Astrocyte of the hippocampus (primary cell): ENCODE data around the gene FKBP4.

Source experiments
- DNase-seq: peaks from one replicate; pipeline ENCODE4 v3.0.0; 2011; ENCODE audit warnings: low read depth, low spot score

FKBP4 gene

DNA sequence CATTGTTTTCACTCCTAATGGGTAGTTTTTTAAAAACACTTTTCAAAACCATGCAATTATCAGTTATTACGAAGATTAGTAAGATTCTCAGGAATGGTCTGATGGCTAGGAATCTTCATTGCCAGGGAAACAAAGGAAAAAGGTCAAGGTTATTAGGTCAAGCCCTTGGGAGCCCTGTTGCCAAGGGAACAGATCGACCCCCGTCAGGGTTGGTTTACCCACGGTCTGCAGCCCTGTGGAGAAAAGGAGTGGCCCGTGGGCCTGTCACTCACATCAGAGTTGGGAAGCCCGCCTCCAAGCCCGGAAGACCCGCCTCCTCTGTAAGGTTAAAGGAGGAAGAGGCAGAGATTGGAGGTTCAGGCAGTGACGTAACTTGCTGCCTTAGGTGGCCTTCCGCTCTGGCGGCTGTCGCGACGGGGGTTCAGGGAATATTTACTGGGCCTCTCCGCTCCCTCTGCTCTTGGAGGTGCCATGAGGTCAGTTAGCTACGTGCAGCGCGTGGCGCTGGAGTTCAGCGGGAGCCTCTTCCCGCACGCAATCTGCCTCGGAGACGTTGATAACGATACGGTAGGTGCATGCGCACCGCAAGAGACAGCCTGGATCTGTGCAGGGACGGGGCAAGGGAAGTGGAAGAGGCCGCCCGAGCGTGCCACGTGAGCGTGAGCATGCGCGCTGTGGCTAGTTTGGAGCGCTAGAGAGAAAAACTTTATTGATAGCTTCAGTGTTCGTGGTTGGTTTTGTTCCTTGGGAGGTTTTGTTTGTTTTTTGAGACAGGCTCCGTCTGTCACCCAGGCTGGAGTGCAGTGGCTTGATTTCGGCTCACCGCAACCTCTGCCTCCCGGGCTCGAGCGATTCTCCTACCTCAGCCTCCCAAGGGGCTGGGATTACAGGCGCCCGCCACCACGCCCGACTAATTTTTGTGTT, 17.8 kb downstream of the FKBP4 start, which contains the start of gene ITFG2:
Gene ITFG2, plus strand, starts transcription at position 379 of the 924 bp plus-strand sequence. Its CDS starts 93 bp downstream, at position 472.
- peak; percentile 99 for DNase-seq

DNA sequence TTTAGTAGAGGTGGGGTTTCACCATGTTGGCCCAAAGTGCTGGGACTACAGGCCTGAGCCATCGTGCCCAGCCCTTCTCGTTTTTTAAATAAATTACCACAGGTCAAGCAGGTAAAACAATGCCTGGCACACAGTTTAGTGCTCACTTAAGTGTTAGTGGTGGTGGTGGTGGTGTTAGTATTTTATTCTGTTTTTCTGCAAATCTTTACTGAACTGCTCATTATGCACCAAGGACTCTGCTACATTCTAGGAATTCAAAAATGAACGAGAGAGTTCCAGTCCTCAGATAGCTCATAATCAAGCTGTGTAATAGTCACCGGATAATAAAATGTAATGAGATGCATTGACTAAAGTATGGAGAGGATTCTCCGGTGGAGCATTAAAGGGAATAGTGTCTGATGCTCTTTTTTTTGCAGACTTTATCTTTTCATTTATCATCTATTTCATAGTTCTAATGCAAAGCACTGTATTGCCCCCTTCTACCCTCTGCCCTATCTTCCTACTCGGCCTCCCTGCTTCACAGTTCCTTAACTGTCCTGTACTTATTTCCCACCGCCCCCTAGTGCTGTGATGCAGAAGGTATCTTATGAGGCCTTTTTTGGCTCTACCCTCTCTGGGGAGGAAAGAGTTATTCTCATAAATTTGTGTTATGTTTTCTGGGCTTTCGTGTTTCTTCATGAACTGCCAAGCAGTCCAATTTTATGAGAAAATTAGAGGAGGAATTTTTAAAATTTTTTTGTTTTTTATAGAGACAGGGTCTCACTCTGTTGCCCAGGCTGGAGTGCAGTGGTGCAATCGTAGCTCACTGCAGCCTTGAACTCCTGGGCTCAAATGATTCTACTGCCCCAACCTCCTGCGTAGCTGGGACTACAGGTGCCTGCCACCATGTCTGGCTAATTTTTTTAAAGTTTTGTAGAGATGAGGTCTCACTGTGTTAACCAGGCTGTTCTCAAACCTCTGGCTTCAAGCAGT, 18.7 kb downstream of the FKBP4 start:
- DNase-seq, result peak; percentile 74

DNA sequence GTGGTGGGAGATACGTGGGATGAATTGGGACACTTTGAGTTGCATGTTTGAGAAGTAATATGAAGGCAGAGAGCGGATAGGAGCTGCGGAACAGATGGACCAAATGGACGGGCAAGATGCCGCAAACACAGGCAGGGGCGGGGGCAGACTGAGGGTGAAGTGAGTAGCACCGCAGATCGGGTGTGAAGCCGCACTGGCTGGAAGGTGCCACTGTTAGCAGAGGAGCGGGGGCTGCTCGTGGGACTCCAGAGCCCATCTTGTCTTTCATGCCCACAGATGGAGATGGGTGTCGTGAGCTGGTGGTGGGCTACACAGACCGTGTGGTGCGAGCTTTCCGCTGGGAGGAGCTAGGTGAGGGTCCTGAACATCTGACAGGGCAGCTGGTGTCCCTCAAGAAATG, 25.0 kb downstream of the FKBP4 start:
- DNase-seq, result no peak

DNA sequence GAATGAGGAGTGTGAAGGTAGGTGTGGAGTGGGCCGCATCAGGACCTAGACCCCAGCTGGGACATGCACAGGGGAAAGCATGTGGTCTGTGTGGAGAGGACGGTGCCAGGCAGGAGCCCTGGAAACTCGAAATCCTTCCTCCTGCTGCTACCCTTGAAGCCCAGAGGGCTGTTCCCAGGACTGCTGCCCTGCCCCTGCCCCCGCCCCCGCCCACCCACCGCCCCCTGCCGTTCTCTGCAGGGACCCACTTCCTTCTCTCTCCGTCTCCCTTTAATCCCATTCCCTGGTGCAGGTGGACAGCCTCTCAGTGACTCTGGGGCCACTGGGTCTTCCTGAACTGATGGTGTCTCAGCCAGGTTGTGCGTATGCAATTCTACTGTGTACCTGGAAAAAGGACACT, 25.7 kb downstream of the FKBP4 start:
- no peak for DNase-seq

DNA sequence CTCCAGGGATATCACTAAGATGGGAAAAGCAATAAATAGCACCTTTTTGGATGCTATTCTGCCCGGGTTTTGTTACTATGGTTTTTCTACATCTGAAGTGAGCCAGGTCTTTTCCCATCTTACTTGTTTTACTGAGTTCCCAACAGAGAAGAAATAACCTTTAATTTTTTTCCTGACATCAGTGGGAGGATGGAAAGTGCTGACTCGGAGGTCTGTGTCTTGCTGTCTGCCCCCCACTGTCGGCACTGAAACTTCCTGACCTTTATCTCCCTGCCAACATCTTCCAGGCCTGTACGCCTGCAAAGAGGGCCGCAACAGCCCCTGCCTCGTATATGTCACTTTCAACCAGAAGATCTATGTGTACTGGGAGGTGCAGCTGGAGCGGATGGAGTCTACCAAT, 28.7 kb downstream of the FKBP4 start:
- no peak for DNase-seq

DNA sequence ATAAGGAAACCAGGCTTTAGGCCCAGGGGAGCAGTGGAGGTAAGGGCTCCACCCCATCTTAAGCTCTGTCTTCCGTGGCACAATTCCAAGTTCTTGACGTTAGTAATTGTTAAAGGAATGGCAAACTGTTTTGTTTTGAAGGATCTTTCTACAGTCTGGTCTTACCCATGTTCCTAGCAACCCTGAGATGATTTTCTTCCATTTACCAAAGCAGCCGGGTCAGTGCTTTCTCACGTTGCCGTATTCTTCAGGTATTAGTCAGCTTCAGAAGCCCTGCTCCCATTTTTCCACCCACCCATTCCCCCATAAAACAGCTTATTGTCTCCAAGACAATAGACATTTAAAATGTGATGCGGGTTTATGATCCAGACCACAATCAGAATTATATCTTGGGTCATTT, 29.8 kb downstream of the FKBP4 start:
- DNase-seq, result peak; percentile 23

DNA sequence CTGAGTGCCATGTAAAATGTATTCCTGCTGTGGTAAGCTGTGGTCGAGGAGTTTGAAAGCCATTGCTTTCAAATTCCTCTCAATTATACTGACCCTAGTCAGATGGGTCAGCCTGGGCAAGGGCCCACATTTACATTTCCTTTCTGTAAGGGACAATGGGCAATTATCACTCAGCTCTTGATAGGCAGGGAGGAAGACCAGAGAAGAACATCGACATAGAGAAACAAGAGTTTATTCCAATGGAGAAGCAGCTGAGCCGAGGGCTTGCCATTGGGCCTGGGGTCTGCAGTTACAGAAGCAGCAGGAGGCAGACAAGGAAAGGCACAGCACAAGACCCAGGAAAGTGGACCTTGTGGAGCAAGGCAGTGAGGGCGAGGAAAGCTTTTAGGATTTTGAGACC, 30.4 kb downstream of the FKBP4 start:
- DNase-seq, result no peak

DNA sequence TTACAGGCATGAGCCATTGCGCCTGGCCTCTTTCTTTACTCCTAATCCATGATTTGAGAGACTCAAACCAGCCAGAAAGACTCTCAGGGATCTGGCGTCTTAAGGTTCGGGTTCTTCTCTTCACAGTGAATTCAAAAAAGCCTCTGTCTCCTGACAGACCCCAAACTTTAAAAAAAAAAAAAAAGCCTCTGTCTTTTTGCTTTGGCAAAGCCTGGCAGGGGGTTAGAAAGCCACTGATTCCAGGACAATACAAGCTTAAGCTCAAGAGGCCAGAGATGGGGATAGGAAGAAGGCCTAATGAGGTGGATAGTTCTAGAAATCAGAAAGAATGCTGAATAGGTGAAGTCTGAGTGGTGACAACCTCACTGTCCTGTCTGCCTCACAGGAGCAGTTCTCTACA, 31.3 kb downstream of the FKBP4 start:
- DNase-seq, result no peak

DNA sequence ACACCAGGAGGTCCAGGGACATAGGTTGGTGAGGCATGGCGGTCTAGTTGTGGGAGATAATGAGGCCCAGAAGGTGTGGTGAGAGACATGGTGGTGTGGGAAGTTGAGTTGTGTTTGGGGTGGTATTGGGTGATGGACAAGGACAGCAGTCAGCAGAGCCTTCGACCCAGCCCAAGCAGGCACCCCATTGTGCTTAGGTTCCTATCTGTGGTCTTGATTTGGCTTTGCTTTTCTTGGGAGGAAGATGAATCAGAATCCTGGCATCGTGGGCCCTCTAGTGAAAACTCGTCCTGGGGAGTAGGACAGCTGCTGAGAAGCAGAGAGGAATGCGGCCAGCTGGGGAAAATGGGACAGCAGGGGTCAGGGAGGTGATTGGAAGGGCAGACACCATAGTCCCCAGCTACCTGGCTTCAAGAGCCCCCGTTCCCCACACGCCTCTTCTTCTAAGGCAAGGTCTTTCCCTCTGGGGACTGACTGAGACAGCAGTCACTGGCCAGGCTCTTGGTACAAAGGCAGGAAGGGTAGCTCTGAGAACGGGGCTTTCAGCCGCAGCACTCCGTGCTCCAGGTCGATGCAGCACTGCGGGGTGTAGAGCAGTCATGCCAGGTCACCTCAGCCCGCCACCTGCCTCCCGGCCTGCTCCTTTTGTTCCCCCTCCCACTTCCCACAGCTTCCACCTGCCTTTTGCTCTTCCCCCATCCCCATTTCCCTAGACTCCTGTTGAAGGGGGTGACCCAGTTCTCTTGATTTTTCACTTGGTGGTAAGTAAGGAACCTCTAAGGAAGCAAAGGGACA, 32.1 kb downstream of the FKBP4 start:
- DNase-seq, result no peak

DNA sequence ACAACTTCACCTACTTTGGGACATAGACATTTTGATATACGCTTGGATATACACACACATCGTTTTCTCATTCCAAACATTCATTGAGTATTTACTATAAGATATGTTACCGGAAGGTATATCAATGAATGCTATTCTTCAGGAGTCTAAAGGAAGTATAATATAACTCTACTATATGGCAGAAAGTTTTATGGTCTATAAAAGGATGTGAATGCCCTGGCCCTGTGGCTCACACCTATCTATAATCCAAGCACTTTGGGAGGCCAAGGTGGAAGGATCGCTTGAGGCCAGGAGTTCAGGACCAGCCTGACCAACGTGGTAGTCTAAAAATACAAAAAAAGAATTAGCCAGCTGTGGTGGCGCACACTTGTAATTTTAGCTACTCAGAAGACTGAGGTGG, 34.5 kb downstream of the FKBP4 start:
- no peak for DNase-seq

DNA sequence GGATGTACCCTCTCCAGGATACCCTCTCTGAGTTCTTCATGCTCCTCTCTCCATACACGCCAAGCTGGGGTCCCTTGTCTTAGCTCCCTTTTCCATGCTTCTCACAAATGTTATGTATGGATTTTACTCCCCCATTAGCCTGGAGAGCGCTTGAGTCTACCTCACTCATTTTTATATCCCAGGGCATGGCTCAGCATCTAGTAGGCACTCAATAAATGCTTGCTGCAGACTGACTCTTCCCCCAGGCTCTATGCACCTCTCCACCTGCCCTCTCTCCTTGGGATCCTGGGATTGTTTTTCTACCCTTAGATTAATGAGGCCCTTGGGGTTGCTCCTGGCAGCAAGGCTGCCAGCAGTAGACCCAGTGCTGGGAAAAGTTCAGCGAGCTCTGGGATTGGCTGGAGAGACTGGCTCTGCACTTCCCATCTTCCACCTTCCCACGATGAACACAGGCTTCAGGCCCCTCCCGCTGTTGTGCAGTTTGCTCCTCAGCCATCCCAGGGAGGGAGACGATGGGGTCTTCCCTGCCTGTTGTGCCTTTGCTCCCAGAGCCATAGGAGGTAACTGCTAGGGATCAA, 37.9 kb downstream of the FKBP4 start:
- DNase-seq, result no peak

DNA sequence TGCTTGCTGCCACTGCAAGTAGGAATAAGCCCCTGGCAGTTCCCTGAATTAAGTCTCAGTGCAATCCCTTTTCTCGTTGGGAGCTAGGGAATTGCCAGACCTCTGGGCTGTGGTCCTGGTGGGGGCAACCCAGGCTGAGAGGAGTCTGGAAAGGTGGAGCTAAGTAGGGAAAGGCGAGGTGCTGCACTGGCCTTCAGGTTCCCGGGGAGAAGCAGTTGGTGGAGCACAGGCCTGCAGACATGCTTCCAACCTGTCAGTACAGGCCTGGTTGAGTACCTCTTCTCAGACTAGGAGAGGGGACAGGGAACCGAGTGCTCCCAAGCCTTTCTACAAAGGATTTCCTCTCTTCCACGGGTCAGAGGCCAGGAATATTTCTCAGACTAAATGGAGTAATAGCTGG, 38.6 kb downstream of the FKBP4 start:
- no peak for DNase-seq

DNA sequence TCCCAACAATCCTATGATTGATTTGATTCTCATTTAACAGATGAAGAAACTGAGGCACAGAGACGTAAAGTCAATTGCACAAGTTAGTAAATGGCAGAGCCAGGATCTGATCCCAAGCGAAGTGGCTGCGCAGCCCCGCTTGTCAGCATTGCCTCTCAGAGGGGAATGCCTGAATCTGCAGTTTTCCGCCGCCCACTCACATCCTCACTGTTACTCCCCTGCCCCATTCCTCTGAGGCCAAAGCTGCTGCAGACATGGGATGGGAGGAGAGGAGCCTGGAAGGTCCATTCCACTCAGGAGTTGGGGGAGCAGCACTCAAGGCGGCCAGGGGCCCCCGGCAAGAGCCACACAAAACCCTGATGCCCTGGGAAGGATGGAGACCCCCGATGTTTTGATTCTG, 39.0 kb downstream of the FKBP4 start:
- no peak for DNase-seq

DNA sequence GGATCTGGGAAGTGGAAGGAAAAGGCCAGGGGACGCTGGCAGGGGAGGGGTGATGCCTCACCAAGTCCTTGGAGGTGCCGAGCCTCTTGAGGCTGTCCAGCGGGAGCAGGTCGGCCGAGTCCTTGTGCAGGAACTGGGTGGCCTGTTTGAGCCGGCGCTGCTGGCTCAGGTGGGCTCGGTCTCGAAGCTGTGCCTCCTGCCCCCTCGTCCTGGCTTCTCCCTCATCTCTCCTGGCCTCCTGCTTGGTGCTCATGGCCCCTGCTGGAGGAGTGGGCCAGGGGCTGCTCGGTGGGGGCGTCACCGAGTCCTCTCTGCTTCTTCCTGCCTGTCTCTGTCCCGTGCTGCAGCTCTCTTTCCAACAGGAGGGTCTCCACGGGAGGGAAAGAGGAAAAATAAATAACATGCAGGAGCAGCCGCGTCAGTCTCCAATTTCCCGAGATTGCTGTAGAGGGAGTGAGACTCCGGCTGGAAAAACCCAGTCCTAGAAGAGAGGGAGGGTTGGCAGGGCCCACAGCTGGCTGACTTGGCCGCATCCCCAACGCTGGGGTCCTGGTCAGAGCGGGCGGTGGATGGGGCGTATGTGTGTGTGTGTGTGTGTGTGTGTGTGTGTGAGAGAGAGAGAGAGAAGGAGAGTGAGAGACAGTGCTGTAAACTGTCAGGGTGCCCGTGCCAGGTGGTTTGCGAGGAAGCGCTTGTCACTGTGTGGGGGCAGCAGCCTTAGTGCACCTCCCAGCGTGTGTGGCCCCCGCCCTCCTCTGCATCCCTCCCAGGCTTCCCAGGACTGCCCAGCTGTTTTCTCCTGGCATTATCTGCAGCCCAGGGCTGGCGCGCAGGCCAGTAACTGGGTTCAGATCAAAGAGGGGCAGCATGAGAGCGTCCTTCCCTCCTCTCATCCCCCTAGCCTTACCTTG, 40.1 kb downstream of the FKBP4 start, which contains the start of gene NRIP2:
Gene NRIP2, minus strand, starts transcription at position 455 of the 911 bp plus-strand sequence. Its CDS starts 52 bp downstream, at position 403.
- DNase-seq, result peak; percentile 77

DNA sequence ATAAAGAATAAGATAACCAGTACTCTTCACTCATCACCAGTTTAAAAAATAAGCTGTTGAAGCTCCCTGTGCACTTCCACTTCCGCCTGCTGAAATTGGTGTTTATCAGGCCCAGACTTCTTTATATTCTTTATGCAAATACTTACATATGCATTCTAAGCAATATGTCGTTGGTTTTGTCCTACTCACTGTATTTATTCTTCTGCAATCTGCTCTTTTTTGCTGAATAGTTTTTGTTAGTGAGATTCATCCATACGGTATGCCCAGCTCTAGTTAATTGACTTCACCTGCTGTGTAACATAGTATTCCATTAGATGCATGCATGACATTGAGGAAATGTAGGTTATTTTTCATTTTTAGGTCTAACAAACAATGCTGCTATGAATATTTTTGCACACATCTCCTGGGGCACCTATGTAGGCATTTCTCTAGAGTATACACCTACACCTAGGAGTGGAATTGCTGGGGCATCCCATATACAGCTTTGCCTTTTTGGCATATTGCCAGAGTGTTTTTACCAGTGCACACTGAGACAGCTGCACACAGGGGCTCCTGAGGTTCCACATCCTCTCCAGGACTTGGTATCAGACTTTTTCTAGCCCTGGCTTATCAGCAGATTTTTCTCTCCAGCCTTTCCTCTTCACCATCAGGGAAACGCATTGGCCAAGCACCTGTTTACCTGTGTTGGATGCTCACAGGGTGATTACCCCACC, 41.1 kb downstream of the FKBP4 start:
- DNase-seq, result no peak

DNA sequence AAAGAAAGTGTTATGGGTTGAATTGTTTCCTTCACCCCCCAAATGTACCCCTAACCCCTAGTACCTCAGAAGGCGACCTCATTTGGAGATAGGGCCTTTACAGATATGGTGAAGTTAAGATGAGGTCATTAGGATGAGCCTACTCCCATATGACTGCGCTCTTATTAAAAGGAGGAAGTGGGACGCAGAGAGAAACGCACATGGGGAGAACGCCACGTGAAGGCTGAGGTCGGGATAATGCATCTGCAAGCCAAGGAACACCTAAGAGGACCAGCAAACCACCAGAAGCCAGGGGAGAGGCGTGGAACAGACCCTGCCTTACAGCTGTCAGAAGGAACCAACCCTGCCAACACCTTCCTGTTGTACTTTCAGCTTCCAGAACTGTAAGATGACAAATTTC, 41.8 kb downstream of the FKBP4 start:
- no peak for DNase-seq

DNA sequence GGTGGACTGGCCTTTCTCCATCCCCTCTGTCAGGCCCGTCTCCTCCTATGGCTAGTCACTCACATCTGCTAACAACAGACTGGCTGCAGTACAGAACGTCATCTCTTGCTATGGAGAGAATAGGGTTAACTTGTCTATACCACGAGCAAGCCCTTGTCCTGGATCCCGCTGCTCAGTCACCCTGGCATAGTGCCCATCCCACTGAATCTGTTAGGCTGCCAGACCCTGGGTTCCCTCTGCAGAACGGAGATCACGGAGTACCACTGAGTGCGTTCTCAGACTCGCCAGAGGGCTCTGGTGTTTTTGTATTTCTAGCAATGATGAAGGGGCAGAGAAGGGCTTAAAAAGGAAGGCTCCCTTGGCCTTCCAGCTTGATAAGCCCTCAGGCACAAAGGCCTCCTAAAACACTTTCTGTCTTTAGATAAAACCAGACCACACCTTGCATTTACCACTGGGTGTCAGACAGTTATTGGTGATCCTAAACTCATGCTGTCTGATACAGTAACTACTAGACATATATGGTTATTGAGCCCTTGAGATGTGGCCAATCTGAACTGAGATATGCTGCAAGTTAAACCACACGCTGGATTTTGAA, 46.4 kb downstream of the FKBP4 start:
- DNase-seq, result peak; percentile 49

DNA sequence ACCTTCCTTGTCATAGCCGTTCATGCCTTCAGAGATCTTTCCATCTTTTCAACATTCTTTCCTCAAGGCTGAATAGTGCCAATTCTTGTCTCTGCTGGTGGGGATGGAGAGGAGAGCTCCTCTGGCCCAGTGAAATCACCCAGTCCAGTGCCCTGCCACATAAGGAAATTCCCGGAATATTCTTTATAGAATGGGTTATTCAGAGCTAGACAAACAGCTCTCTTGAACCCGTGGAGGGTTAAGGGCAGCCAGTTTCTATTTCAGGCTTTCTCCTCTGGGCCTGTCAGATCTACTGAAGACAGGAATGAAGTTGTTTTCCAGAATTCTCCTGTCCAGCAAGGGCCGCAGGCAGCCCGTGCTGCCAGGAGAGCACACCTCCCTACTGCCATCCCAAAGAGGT, 48.2 kb downstream of the FKBP4 start:
- DNase-seq, result no peak

DNA sequence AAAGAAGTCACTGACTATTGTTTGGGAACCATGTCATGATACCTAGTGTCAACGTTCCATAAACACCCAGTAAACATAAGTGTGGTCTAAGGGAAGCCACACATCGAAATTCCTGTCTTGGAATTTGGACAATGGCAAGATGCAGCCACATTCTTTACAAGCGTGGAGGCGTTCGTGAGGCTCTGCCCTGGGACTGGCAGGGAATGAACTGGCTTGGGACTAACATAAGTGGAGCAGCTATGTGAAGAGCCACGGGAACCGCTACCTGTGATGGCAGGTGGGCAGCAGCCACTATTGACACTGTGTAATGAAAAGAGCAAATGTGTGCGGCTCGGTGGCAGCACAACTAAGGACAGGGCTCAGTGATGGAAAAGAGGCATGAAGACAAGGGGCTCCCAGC, 50.0 kb downstream of the FKBP4 start:
- DNase-seq, result peak; percentile 67
